Measurements from ENCODE around the gene BMPR1B.

BMPR1B gene

DNA sequence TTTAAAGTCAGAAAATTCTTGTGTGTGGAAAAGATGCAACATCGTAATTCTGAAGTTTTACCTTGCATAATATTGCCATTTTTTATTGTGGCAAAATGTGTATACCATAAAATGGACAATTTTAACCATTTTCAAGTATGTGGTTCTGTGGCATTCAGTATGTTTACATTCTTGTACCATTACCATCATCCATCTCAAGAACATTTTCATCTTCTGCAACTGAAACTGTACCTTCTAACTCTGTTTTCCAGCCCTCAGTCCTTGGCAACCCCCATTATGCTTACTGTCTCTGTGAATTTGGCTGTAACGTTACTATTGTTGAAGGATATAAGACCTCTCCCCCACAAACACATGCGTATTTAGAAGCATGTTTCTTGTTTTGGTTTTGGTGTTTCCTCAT lies 123.2 kb downstream of the BMPR1B start:
- H3K79me2 ChIP-seq (ENCODE audit: low read length): no peaks in the 10 kb centered on the region
- H3K4me1 ChIP-seq (ENCODE audit: low read length): no peaks in the 10 kb centered on the region
- no peak overlapping the region for H3K27ac ChIP-seq (ENCODE audit: low read length)
- H3K36me3 ChIP-seq (replicated peaks; ENCODE audit: insufficient read depth, low read length): no peaks in the 10 kb centered on the region
- H3K27me3 ChIP-seq (replicated peaks; ENCODE audit: insufficient read depth, low read length): no peaks in the 10 kb centered on the region
- H3K9me2 ChIP-seq (replicated peaks; ENCODE audit: insufficient read depth, low read length): no peaks in the 10 kb centered on the region
- H4K20me1 ChIP-seq (ENCODE audit: insufficient read depth, low read length): no peaks in the 10 kb centered on the region
- H2AFZ ChIP-seq (ENCODE audit: low read length): no peak overlapping the region
- no peak overlapping the region for H3K9ac ChIP-seq (ENCODE audit: low read length)
- DNase-seq: no peak
- TF ChIP-seq EZH2 (optimal IDR thresholded peaks at IDR 0.05; ENCODE audit: low read depth, low read length): no peak
- TF ChIP-seq, protein P1, sequence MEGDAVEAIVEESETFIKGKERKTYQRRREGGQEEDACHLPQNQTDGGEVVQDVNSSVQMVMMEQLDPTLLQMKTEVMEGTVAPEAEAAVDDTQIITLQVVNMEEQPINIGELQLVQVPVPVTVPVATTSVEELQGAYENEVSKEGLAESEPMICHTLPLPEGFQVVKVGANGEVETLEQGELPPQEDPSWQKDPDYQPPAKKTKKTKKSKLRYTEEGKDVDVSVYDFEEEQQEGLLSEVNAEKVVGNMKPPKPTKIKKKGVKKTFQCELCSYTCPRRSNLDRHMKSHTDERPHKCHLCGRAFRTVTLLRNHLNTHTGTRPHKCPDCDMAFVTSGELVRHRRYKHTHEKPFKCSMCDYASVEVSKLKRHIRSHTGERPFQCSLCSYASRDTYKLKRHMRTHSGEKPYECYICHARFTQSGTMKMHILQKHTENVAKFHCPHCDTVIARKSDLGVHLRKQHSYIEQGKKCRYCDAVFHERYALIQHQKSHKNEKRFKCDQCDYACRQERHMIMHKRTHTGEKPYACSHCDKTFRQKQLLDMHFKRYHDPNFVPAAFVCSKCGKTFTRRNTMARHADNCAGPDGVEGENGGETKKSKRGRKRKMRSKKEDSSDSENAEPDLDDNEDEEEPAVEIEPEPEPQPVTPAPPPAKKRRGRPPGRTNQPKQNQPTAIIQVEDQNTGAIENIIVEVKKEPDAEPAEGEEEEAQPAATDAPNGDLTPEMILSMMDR (IDR thresholded peaks at IDR 0.05; ENCODE audit: low read length): no peak
- no peak for TF ChIP-seq EZH2phosphoT487 (IDR thresholded peaks at IDR 0.05; ENCODE audit: low read length)
- no peak overlapping the region for H3K4me3 ChIP-seq (ENCODE audit: low read length)
- H3F3A ChIP-seq (ENCODE audit: insufficient read depth, low read length): no peaks in the 10 kb centered on the region
- no peaks in the 10 kb centered on the region for H3K9me3 ChIP-seq (replicated peaks; ENCODE audit: insufficient read depth, low read length)
- no peak overlapping the region for H3K4me2 ChIP-seq (ENCODE audit: low read depth, low read length)

- Histone ChIP-seq H3K27ac (ENCODE audit: low read length) (no peak overlapping the region), H3F3A (ENCODE audit: insufficient read depth, low read length) (no peaks in the 10 kb centered on the region), H3K9me3 (replicated peaks; ENCODE audit: insufficient read depth, low read length) (no peaks in the 10 kb centered on the region), H2AFZ (ENCODE audit: low read length) (no peak overlapping the region), H3K9me2 (replicated peaks; ENCODE audit: insufficient read depth, low read length) (no peaks in the 10 kb centered on the region), H3K79me2 (ENCODE audit: low read length) (no peaks in the 10 kb centered on the region), H3K36me3 (replicated peaks; ENCODE audit: insufficient read depth, low read length) (no peaks in the 10 kb centered on the region), H3K27me3 (replicated peaks; ENCODE audit: insufficient read depth, low read length) (no peaks in the 10 kb centered on the region), H3K4me2 (ENCODE audit: low read depth, low read length) (no peak overlapping the region), H3K4me1 (ENCODE audit: low read length) (no peaks in the 10 kb centered on the region), H4K20me1 (ENCODE audit: insufficient read depth, low read length) (no peaks in the 10 kb centered on the region), H3K9ac (ENCODE audit: low read length) (no peak overlapping the region), H3K4me3 (ENCODE audit: low read length) (no peak overlapping the region)
- TF ChIP-seq EZH2 (optimal IDR thresholded peaks at IDR 0.05; ENCODE audit: low read depth, low read length): no peak
- TF ChIP-seq EZH2phosphoT487 (IDR thresholded peaks at IDR 0.05; ENCODE audit: low read length): no peak
- TF ChIP-seq, protein P1 (IDR thresholded peaks at IDR 0.05; ENCODE audit: low read length): no peak
- DNase-seq: no peak
Measured at GRCh38 chr4:94882756-94883155, 125.0 kb downstream of the BMPR1B start.

GRCh38 chr4:94887027-94887426 lies 129.3 kb downstream of the BMPR1B start:
- H3K4me2 ChIP-seq (ENCODE audit: low read depth, low read length): no peak overlapping the region

More at GRCh38 chr4:94887027-94887426, 129.3 kb downstream of the BMPR1B start:
- Histone ChIP-seq H4K20me1 (ENCODE audit: insufficient read depth, low read length) (no peaks in the 10 kb centered on the region), H3K9me3 (replicated peaks; ENCODE audit: insufficient read depth, low read length) (no peaks in the 10 kb centered on the region), H2AFZ (ENCODE audit: low read length) (no peak overlapping the region), H3K9ac (ENCODE audit: low read length) (no peak overlapping the region), H3K36me3 (replicated peaks; ENCODE audit: insufficient read depth, low read length) (no peaks in the 10 kb centered on the region), H3K27ac (ENCODE audit: low read length) (no peak overlapping the region), H3K4me1 (ENCODE audit: low read length) (no peaks in the 10 kb centered on the region), H3K79me2 (ENCODE audit: low read length) (no peaks in the 10 kb centered on the region), H3K27me3 (replicated peaks; ENCODE audit: insufficient read depth, low read length) (no peaks in the 10 kb centered on the region), H3F3A (ENCODE audit: insufficient read depth, low read length) (no peaks in the 10 kb centered on the region), H3K4me3 (ENCODE audit: low read length) (no peak overlapping the region), H3K9me2 (replicated peaks; ENCODE audit: insufficient read depth, low read length) (no peaks in the 10 kb centered on the region)
- no peak for DNase-seq
- no peak for TF ChIP-seq EZH2phosphoT487 (IDR thresholded peaks at IDR 0.05; ENCODE audit: low read length)
- TF ChIP-seq, protein P1 (IDR thresholded peaks at IDR 0.05; ENCODE audit: low read length): no peak
- no peak for TF ChIP-seq EZH2 (optimal IDR thresholded peaks at IDR 0.05; ENCODE audit: low read depth, low read length)

Data from MM.1S (cell line).